Smooth muscle cell (in vitro differentiated cells): Measurements from ENCODE around the gene MOCS1. TPM values are rescaled to one million over a fixed set of nuclear protein-coding genes. Genes with fewer than 3 reads are reported as not detected.

Experiments used
- DNase-seq: peaks from one replicate; lab custom pipeline; 2025; ENCODE audit not compliant: unreplicated experiment; lab: John Stamatoyannopoulos, UW
- H2AFZ ChIP-seq: fragments of 200-600 bp; sonication (generic); 2 replicates; pipeline ENCODE4 v1.6.0; 2016; ENCODE audit warnings: antibody characterized with exemption, low read depth, mild to moderate bottlenecking
- H3F3A ChIP-seq: fragments of 200-600 bp; sonication (generic); 2 replicates; pipeline ENCODE4 v1.6.0; 2017; ENCODE audit warnings: antibody characterized with exemption, low read depth
- H3K27ac ChIP-seq: fragments of 200-600 bp; sonication (generic); 2 replicates; pipeline ENCODE4 v1.5.1; 2016; ENCODE audit warnings: low read depth, mild to moderate bottlenecking
- H3K27me3 ChIP-seq: fragments of 200-600 bp; sonication (generic); 2 replicates; pipeline ENCODE4 v1.6.1; 2016; ENCODE audit warnings: low read depth, mild to moderate bottlenecking
- H3K36me3 ChIP-seq: fragments of 200-600 bp; sonication (generic); 2 replicates; pipeline ENCODE4 v1.5.1; 2016; ENCODE audit warnings: low read depth
- H3K4me1 ChIP-seq: fragments of 200-600 bp; sonication (generic); 2 replicates; pipeline ENCODE4 v1.5.1; 2016; ENCODE audit warnings: low read depth
- H3K4me2 ChIP-seq: fragments of 200-600 bp; sonication (generic); 2 replicates; pipeline ENCODE4 v1.6.0; 2016; ENCODE audit warnings: mild to moderate bottlenecking
- H3K4me3 ChIP-seq: fragments of 200-600 bp; sonication (generic); 2 replicates; pipeline ENCODE4 v1.5.1; 2016; ENCODE audit warnings: mild to moderate bottlenecking
- H3K79me2 ChIP-seq: fragments of 200-600 bp; sonication (generic); 2 replicates; pipeline ENCODE4 v1.6.0; 2016; ENCODE audit warnings: low read depth, mild to moderate bottlenecking
- H3K9ac ChIP-seq: fragments of 200-600 bp; sonication (generic); 2 replicates; pipeline ENCODE4 v1.6.0; 2016; ENCODE audit warnings: low read depth
- H3K9me3 ChIP-seq: fragments of 200-600 bp; sonication (generic); replicated peaks from 2 replicates; pipeline ENCODE4 v1.5.1; 2016; ENCODE audit warnings: low read depth
- H4K20me1 ChIP-seq: fragments of 200-600 bp; sonication (generic); 2 replicates; pipeline ENCODE4 v1.6.0; 2016; ENCODE audit warnings: low read depth
- WGBS: methylation state at CpG from one replicate; pipeline ENCODE4 v1.1.7; 2016; ENCODE audit warnings: low lambda C conversion rate; 5-methylcytosine and 5-hydroxymethylcytosine counted together
- polyA plus RNA-seq: library from polyadenylated mRNA; unstranded; fragments of >200 nt; fragmentation: Nextera tagmentation; extraction: Ambion mirVana; gene quantifications from 2 replicates; pipeline ENCODE4 v1.2.1, GENCODE V29; 2016
- total RNA-seq: library from RNA; depleted of rRNA; stranded (reverse); fragments of >200 nt; gene quantifications from 2 replicates; pipeline ENCODE4 v1.2.3, GENCODE V29; 2014
- TF ChIP-seq, protein P1 (sequence below): fragments of 200-600 bp; sonication (generic); IDR thresholded peaks from 2 replicates; pipeline ENCODE4 v1.5.1; 2017; ENCODE audit warnings: borderline replicate concordance, mild to moderate bottlenecking, antibody characterized with exemption; ENCODE audit not compliant: insufficient read depth, poor library complexity, severe bottlenecking

The MOCS1 gene
- total and polyA plus RNA-seq, 2 experiments from 2014 or later, result 7.7 to 12.1 TPM

DNA sequence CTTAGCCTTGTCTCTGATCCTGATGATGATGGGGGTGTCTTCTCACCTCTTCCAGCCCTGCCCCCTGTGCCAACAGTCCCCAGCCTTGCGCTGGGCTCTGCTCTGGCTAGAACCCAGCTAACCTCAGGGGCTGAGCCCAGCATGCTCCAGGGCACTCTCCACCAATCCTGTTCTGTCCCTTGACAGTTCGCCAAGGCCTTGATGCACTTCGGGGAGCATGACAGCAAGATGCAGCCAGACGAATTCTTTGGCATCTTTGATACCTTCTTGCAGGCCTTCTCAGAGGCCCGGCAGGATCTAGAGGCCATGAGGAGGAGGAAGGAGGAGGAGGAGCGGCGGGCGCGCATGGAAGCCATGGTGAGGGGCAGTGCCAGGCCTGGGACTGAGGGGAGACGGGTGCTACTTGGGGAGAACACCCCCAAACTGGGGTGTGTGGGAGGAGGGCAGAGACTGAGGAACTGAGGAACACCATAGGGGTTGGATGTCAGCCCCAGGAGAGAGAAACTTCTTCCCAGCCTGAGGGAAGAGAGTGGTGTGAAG lies 33.1 kb downstream of the MOCS1 start:
- Histone ChIP-seq H3K4me1 (no peaks in the 10 kb centered on the region), H3K27me3 (no peaks in the 10 kb centered on the region), H2AFZ (no peak overlapping the region), H3K27ac (no peak overlapping the region), H3K4me2 (no peak overlapping the region), H3F3A (no peaks in the 10 kb centered on the region), H3K36me3 (no peaks in the 10 kb centered on the region), H4K20me1 (no peaks in the 10 kb centered on the region), H3K9me3 (no peaks in the 10 kb centered on the region), H3K4me3 (no peak overlapping the region), H3K79me2 (no peaks in the 10 kb centered on the region), H3K9ac (no peak overlapping the region)
- 92% methylated on average over 10 of the region's 10 CpGs for WGBS
- TF ChIP-seq, protein P1, sequence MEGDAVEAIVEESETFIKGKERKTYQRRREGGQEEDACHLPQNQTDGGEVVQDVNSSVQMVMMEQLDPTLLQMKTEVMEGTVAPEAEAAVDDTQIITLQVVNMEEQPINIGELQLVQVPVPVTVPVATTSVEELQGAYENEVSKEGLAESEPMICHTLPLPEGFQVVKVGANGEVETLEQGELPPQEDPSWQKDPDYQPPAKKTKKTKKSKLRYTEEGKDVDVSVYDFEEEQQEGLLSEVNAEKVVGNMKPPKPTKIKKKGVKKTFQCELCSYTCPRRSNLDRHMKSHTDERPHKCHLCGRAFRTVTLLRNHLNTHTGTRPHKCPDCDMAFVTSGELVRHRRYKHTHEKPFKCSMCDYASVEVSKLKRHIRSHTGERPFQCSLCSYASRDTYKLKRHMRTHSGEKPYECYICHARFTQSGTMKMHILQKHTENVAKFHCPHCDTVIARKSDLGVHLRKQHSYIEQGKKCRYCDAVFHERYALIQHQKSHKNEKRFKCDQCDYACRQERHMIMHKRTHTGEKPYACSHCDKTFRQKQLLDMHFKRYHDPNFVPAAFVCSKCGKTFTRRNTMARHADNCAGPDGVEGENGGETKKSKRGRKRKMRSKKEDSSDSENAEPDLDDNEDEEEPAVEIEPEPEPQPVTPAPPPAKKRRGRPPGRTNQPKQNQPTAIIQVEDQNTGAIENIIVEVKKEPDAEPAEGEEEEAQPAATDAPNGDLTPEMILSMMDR, result no peak
- DNase-seq, result no peak

DNA sequence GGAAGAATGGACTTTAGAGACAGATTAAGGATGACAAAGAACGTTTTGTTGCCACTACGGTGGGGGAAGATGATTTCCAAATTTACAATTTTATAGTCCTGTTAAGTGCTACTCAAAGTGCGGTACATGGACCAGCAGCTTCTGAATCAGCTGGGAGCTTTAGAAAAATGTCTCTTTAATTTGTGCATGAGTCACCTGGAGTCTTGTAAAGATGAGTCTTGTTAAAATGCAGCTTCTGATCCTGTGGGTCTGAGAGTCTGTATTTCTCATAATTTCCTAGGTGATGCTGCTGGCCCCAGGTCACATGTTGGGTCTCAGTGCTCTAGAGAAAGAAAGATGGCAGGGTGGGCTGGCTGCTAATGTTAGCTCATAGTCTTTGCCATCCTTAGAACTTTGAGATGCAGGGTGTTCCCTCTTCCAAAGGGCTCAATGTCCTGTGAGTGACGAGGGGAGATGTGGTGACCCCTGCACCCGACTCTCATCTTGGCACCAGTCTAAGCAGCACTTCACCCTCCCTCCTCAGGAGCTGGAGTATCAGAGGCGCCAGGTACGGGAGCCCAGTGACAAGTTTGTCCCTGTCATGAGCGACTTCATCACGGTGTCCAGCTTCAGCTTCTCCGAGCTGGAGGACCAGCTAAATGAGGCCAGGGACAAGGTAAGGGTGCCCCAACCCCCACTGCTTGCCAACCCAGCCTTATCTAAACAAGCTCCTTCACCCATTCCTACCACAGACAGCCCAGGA lies 34.5 kb downstream of the MOCS1 start:
- Histone ChIP-seq H3K9me3 (no peaks in the 10 kb centered on the region), H3K4me2 (no peak overlapping the region), H4K20me1 (no peaks in the 10 kb centered on the region), H3F3A (no peaks in the 10 kb centered on the region), H3K4me1 (no peaks in the 10 kb centered on the region), H3K4me3 (no peak overlapping the region), H3K27me3 (no peaks in the 10 kb centered on the region), H2AFZ (no peak overlapping the region), H3K36me3 (no peaks in the 10 kb centered on the region), H3K27ac (no peak overlapping the region), H3K9ac (no peak overlapping the region), H3K79me2 (no peaks in the 10 kb centered on the region)
- no peak for DNase-seq
- TF ChIP-seq, protein P1, result no peak
- 84% methylated on average over 10 of the region's 10 CpGs for WGBS

DNA sequence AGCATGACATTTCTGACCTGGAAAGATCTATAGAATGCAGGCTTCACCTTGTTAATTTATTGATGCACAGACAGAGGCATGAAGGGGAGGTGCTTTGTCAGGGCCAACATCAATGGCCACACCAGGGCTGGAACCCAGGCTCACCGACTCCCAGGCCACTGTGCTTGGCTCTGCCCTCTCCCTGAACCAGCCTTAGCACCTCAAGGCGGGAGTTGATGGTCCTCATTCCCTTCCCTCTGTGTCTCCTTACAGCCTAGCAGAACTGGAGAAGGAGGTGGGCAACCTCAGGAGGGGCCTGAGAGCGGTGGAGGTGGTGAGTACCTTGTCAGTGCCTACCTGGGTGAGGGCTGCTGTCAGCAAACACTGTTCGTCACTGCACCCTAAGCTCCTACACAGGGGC lies 35.6 kb downstream of the MOCS1 start:
- no peak overlapping the region for H3K27ac ChIP-seq
- no peaks in the 10 kb centered on the region for H4K20me1 ChIP-seq
- H3K79me2 ChIP-seq, result no peaks in the 10 kb centered on the region
- H3K36me3 ChIP-seq, result no peaks in the 10 kb centered on the region
- no peaks in the 10 kb centered on the region for H3K9me3 ChIP-seq
- no peaks in the 10 kb centered on the region for H3K27me3 ChIP-seq
- no peak overlapping the region for H3K9ac ChIP-seq
- WGBS, result 97% methylated on average over 4 of the region's 4 CpGs
- H3K4me3 ChIP-seq, result no peak overlapping the region
- TF ChIP-seq, protein P1, result no peak
- no peak for DNase-seq
- no peak overlapping the region for H3K4me2 ChIP-seq
- H2AFZ ChIP-seq, result no peak overlapping the region
- no peaks in the 10 kb centered on the region for H3K4me1 ChIP-seq
- no peaks in the 10 kb centered on the region for H3F3A ChIP-seq

DNA sequence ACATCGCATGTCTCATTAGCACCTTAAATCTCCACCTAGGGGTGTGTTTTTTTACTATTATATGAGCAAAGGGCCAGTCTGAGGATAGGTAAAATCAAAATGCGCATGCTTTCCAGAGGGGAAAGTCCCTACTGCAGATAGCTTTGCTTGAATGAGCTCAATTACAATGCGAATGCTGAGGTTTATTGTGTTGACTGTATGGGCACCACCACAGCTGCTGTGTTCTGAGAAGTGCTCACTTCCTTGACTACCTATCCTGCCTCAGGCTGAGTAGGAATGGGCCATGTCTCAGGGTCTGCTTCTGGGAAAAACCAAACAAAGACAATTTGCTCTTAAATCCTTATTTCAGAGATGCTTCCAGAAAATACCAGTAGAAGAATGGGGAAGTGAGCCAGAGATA lies 36.6 kb downstream of the MOCS1 start:
- Histone ChIP-seq H3K4me1 (no peaks in the 10 kb centered on the region), H2AFZ (no peak overlapping the region), H3K27ac (no peak overlapping the region), H3K9ac (no peak overlapping the region), H3K4me3 (no peak overlapping the region), H4K20me1 (no peaks in the 10 kb centered on the region), H3F3A (no peaks in the 10 kb centered on the region), H3K36me3 (no peaks in the 10 kb centered on the region), H3K4me2 (no peak overlapping the region), H3K79me2 (no peaks in the 10 kb centered on the region), H3K27me3 (no peaks in the 10 kb centered on the region), H3K9me3 (no peaks in the 10 kb centered on the region)
- TF ChIP-seq, protein P1, result no peak
- WGBS, result 83% methylated on average over 3 of the region's 3 CpGs
- no peak for DNase-seq
